Measurements from ENCODE around the gene PPIE.

DNA sequence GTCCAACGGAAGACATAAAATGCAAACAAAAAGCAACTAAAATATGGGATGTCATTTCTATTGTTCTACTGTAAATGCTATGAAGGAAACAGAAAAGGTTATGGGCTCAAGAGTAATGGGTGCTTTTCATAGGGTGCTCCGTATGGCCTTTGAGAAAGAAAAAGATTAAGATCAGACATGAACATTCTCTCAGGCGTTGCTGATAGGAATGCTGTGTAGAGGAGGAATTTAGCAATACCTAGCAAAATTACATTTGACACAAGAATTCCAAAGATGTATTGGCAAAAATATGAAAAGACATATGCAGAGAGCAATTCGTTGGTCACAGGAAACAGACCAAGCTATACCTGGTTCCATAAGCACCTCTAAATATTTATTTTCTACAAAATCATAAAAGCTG, 38.2 kb downstream of the PPIE start:
- no peak for TF ChIP-seq SMC3 (IDR thresholded peaks at IDR 0.05; ENCODE audit: low read depth, low read length)
- TF ChIP-seq, protein P1, sequence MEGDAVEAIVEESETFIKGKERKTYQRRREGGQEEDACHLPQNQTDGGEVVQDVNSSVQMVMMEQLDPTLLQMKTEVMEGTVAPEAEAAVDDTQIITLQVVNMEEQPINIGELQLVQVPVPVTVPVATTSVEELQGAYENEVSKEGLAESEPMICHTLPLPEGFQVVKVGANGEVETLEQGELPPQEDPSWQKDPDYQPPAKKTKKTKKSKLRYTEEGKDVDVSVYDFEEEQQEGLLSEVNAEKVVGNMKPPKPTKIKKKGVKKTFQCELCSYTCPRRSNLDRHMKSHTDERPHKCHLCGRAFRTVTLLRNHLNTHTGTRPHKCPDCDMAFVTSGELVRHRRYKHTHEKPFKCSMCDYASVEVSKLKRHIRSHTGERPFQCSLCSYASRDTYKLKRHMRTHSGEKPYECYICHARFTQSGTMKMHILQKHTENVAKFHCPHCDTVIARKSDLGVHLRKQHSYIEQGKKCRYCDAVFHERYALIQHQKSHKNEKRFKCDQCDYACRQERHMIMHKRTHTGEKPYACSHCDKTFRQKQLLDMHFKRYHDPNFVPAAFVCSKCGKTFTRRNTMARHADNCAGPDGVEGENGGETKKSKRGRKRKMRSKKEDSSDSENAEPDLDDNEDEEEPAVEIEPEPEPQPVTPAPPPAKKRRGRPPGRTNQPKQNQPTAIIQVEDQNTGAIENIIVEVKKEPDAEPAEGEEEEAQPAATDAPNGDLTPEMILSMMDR (conservative IDR thresholded peaks at IDR 0.05; ENCODE audit: low read depth, low read length) = no peak
- TF ChIP-seq POLR2A (IDR thresholded peaks at IDR 0.05; ENCODE audit: low read depth, low read length) = no peak

All from IMR-90 (cell line).